Neural cell (in vitro differentiated cells): ENCODE data around the gene GCN1.

Experiments
- CTCF ChIP-seq: fragments of 450-650 bp; IDR thresholded peaks from 2 replicates; pipeline ENCODE4 v1.5.1; 2014; ENCODE audit warnings: antibody characterized with exemption, mild to moderate bottlenecking, moderate library complexity; ENCODE audit not compliant: poor library complexity, severe bottlenecking
- EP300 ChIP-seq: fragments of 450-650 bp; conservative IDR thresholded peaks from 2 replicates; pipeline ENCODE4 v1.6.1; 2014; ENCODE audit warnings: antibody characterized with exemption, mild to moderate bottlenecking, moderate library complexity; ENCODE audit not compliant: poor library complexity, severe bottlenecking
- EZH2 ChIP-seq: fragments of 200-600, 300-800 bp; shearing (Covaris generic), sonication (generic); IDR thresholded peaks from 2 replicates; pipeline ENCODE4 v1.6.1; 2014; ENCODE audit warnings: antibody characterized with exemption, low read length, borderline replicate concordance, mild to moderate bottlenecking; ENCODE audit not compliant: insufficient read depth, poor library complexity, severe bottlenecking
- MXI1 ChIP-seq: fragments of 450-650 bp; conservative IDR thresholded peaks from 2 replicates; pipeline ENCODE4 v1.6.1; 2014; ENCODE audit warnings: antibody characterized with exemption, mild to moderate bottlenecking; ENCODE audit not compliant: poor library complexity, severe bottlenecking
- POLR2AphosphoS5 ChIP-seq: IDR thresholded peaks from 2 replicates; pipeline ENCODE4 v1.6.1; 2012
- RAD21 ChIP-seq: fragments of 450-650 bp; conservative IDR thresholded peaks from 2 replicates; pipeline ENCODE4 v1.6.1; 2014; ENCODE audit warnings: antibody characterized with exemption, mild to moderate bottlenecking, moderate library complexity
- TAF1 ChIP-seq: IDR thresholded peaks from 2 replicates; pipeline ENCODE4 v1.6.1; 2012; ENCODE audit warnings: low read depth
- TF ChIP-seq, protein P1 (sequence below): IDR thresholded peaks from 2 replicates; pipeline ENCODE4 v1.6.1; 2012; ENCODE audit warnings: borderline replicate concordance

DNA sequence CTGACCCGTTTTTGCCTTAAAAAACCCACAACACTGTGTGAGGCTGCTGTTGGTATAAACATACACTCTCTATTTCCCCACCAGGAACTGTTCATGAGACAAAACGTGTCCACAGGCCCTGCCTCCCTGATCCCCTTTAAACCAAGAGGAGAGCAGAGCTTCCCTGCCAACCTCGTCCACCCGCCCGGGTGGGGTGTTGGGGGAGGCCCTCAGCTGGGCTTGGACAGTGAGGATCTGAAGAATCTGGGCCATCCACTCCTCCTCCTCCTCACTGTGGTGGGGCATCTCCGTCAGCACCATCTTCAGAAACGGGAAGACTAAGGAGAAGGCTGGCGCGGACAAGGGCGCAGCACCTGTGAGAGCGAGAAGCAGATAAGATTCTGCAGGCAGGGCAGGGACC lies 36.8 kb downstream of the GCN1 start:
- no peak for TF ChIP-seq CTCF
- no peak for TF ChIP-seq RAD21
- TF ChIP-seq MXI1, result no peak
- no peak for TF ChIP-seq EZH2
- TF ChIP-seq, protein P1, sequence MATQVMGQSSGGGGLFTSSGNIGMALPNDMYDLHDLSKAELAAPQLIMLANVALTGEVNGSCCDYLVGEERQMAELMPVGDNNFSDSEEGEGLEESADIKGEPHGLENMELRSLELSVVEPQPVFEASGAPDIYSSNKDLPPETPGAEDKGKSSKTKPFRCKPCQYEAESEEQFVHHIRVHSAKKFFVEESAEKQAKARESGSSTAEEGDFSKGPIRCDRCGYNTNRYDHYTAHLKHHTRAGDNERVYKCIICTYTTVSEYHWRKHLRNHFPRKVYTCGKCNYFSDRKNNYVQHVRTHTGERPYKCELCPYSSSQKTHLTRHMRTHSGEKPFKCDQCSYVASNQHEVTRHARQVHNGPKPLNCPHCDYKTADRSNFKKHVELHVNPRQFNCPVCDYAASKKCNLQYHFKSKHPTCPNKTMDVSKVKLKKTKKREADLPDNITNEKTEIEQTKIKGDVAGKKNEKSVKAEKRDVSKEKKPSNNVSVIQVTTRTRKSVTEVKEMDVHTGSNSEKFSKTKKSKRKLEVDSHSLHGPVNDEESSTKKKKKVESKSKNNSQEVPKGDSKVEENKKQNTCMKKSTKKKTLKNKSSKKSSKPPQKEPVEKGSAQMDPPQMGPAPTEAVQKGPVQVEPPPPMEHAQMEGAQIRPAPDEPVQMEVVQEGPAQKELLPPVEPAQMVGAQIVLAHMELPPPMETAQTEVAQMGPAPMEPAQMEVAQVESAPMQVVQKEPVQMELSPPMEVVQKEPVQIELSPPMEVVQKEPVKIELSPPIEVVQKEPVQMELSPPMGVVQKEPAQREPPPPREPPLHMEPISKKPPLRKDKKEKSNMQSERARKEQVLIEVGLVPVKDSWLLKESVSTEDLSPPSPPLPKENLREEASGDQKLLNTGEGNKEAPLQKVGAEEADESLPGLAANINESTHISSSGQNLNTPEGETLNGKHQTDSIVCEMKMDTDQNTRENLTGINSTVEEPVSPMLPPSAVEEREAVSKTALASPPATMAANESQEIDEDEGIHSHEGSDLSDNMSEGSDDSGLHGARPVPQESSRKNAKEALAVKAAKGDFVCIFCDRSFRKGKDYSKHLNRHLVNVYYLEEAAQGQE, result no peak
- no peak for TF ChIP-seq EP300
- TF ChIP-seq POLR2AphosphoS5, result no peak
- TF ChIP-seq TAF1, result no peak
